WTC11 (cell line): Measurements from ENCODE around the gene ZNF18. TPM values are rescaled to one million over a fixed set of nuclear protein-coding genes. Genes with fewer than 3 reads are reported as not detected.

Experiments used
- ATAC-seq: fragments of 200-7000 bp; cut with Tn5 transposase; 2 replicates; pipeline ENCODE4 v1.10.0; 2021; ENCODE audit warnings: mild to moderate bottlenecking, moderate library complexity
- CTCF ChIA-PET: fragments of 300-600 bp; sonication (Branson Sonifier 250); formaldehyde crosslinking; loops from one replicate; lab custom pipeline; 2021; ENCODE audit warnings: antibody characterized with exemption; lab: Charles Lee
- POLR2A ChIA-PET: fragments of 350-600 bp; sonication (Branson Sonifier 250); formaldehyde crosslinking; loops from one replicate; lab custom pipeline; 2021; ENCODE audit warnings: antibody characterized with exemption; lab: Charles Lee
- DNase-seq: peaks from one replicate; pipeline ENCODE4 v3.0.0; 2021; ENCODE audit warnings: low spot score
- H3K27ac Mint-ChIP-seq: 2 replicates; pipeline ENCODE4 v1.8.0; 2021; ENCODE audit warnings: mixed read lengths
- H3K27me3 Mint-ChIP-seq: 2 replicates; pipeline ENCODE4 v1.8.0; 2021; ENCODE audit warnings: low read depth, mild to moderate bottlenecking, moderate library complexity, mixed read lengths
- H3K36me3 Mint-ChIP-seq: 2 replicates; pipeline ENCODE4 v1.8.0; 2021; ENCODE audit warnings: mixed read lengths
- H3K4me1 Mint-ChIP-seq: 2 replicates; pipeline ENCODE4 v1.8.0; 2022; ENCODE audit warnings: mixed read lengths
- H3K4me3 Mint-ChIP-seq: 2 replicates; pipeline ENCODE4 v1.8.0; 2021; ENCODE audit warnings: mild to moderate bottlenecking, moderate library complexity, mixed read lengths
- H3K9me3 Mint-ChIP-seq: 2 replicates; pipeline ENCODE4 v1.8.0; 2021; ENCODE audit warnings: mixed read lengths
- AFF4 ChIP-seq: sonication (generic); formaldehyde crosslinking; IDR thresholded peaks from 2 replicates; pipeline ENCODE4 v1.8.1; 2023; ENCODE audit warnings: mild to moderate bottlenecking, missing genetic modification reagents, borderline replicate concordance
- ARID4B ChIP-seq: sonication (generic); formaldehyde crosslinking; IDR thresholded peaks from 2 replicates; pipeline ENCODE4 v1.8.0; 2023; ENCODE audit warnings: missing genetic modification reagents, mild to moderate bottlenecking, borderline replicate concordance
- CREB1 ChIP-seq: sonication (generic); formaldehyde crosslinking; IDR thresholded peaks from 2 replicates; pipeline ENCODE4 v1.8.0; 2023; ENCODE audit warnings: mild to moderate bottlenecking, missing genetic modification reagents
- E2F1 ChIP-seq: sonication (generic); formaldehyde crosslinking; IDR thresholded peaks from 2 replicates; pipeline ENCODE4 v1.8.0; 2022; ENCODE audit warnings: mild to moderate bottlenecking, missing genetic modification reagents
- EMX1 ChIP-seq: fragments of 250-450 bp; sonication (Bioruptor Pico); IDR thresholded peaks from 2 replicates; pipeline ENCODE4 v1.8.0; 2021; ENCODE audit warnings: mild to moderate bottlenecking
- ERG ChIP-seq: fragments of 250-450 bp; sonication (Bioruptor Pico); IDR thresholded peaks from 2 replicates; pipeline ENCODE4 v1.8.0; 2021; ENCODE audit warnings: mild to moderate bottlenecking
- FOXJ3 ChIP-seq: sonication (generic); formaldehyde crosslinking; IDR thresholded peaks from 2 replicates; pipeline ENCODE4 v1.9.0; 2021; ENCODE audit warnings: missing genetic modification reagents, mild to moderate bottlenecking, borderline replicate concordance
- FOXP4 ChIP-seq: sonication (generic); formaldehyde crosslinking; IDR thresholded peaks from 2 replicates; pipeline ENCODE4 v1.8.0; 2022; ENCODE audit warnings: mild to moderate bottlenecking, missing genetic modification reagents
- GABPB1 ChIP-seq: sonication (generic); formaldehyde crosslinking; IDR thresholded peaks from 2 replicates; pipeline ENCODE4 v1.8.1; 2023; ENCODE audit warnings: mild to moderate bottlenecking, missing genetic modification reagents
- GTF2I ChIP-seq: fragments of 250-450 bp; sonication (Bioruptor Pico); conservative IDR thresholded peaks from 2 replicates; pipeline ENCODE4 v1.4.0; 2021; ENCODE audit warnings: mild to moderate bottlenecking
- MAX ChIP-seq: sonication (generic); formaldehyde crosslinking; IDR thresholded peaks from 2 replicates; pipeline ENCODE4 v1.8.0; 2022; ENCODE audit warnings: mild to moderate bottlenecking, missing genetic modification reagents
- TEAD1 ChIP-seq: sonication (generic); formaldehyde crosslinking; IDR thresholded peaks from 2 replicates; pipeline ENCODE4 v1.8.0; 2022; ENCODE audit warnings: mild to moderate bottlenecking, missing genetic modification reagents
- TEAD4 ChIP-seq: sonication (generic); formaldehyde crosslinking; IDR thresholded peaks from 2 replicates; pipeline ENCODE4 v1.8.0; 2022; ENCODE audit warnings: mild to moderate bottlenecking, missing genetic modification reagents
- TP53 ChIP-seq: sonication (generic); formaldehyde crosslinking; IDR thresholded peaks from 2 replicates; pipeline ENCODE4 v1.8.1; 2023; ENCODE audit warnings: mild to moderate bottlenecking, missing genetic modification reagents
- USF2 ChIP-seq: sonication (generic); formaldehyde crosslinking; IDR thresholded peaks from 2 replicates; pipeline ENCODE4 v1.8.1; 2023; ENCODE audit warnings: mild to moderate bottlenecking, missing genetic modification reagents, moderate library complexity
- ZBTB21 ChIP-seq: sonication (generic); formaldehyde crosslinking; IDR thresholded peaks from 2 replicates; pipeline ENCODE4 v1.8.1; 2023; ENCODE audit warnings: mild to moderate bottlenecking, missing genetic modification reagents, borderline replicate concordance
- ZMAT4 ChIP-seq: fragments of 250-450 bp; sonication (Bioruptor Pico); IDR thresholded peaks from 2 replicates; pipeline ENCODE4 v1.9.0; 2021; ENCODE audit warnings: mild to moderate bottlenecking
- ZNF219 ChIP-seq: sonication (generic); formaldehyde crosslinking; IDR thresholded peaks from 2 replicates; pipeline ENCODE4 v1.8.0; 2023; ENCODE audit warnings: missing genetic modification reagents, mild to moderate bottlenecking, borderline replicate concordance
- ZNF281 ChIP-seq: sonication (generic); formaldehyde crosslinking; IDR thresholded peaks from 2 replicates; pipeline ENCODE4 v1.8.0; 2023; ENCODE audit warnings: mild to moderate bottlenecking, missing genetic modification reagents
- total RNA-seq: library from RNA; stranded (reverse); gene quantifications from 3 replicates; pipeline ENCODE4 v1.2.3, GENCODE V29; 2021

The ZNF18 gene
- total RNA-seq, 1 experiment from 2014 or later = 13.3 TPM

- TF ChIP-seq AFF4 (CRISPR knock-in tag) (no peak), TP53 (CRISPR knock-in tag) (no peak), TEAD4 (CRISPR knock-in tag) (no peak), TEAD1 (CRISPR knock-in tag) (no peak), ZBTB21 (CRISPR knock-in tag) (no peak), CREB1 (CRISPR knock-in tag) (no peak), USF2 (CRISPR knock-in tag) (no peak), ZMAT4 (CRISPR knock-in tag) (no peak)
Measured at GRCh38 chr17:11948789-11949188, 48.5 kb downstream of the ZNF18 start (continued).

- peaks cover 5% of the 10 kb centered on the region for H3K4me1 Mint-ChIP-seq
- H3K27me3 Mint-ChIP-seq = no peaks in the 10 kb centered on the region
- H3K36me3 Mint-ChIP-seq = no peaks in the 10 kb centered on the region
- ChIA-PET POLR2A (interaction anchor here (0.5 kb wide), 1 partner anchor 13 kb away, joined by 3 read pairs; no protein-coding TSS in a partner anchor), CTCF (interaction anchor here (1.4 kb wide), 1 partner anchor 8 kb away, joined by 3 read pairs; no protein-coding TSS in a partner anchor)
- H3K9me3 Mint-ChIP-seq = peaks cover 6% of the 10 kb centered on the region; the same call in 1 of the 2 replicates
- ATAC-seq (no peak), DNase-seq (no peak)
- no peak overlapping the region for H3K4me3 Mint-ChIP-seq
- H3K27ac Mint-ChIP-seq = no peak overlapping the region
- no peak for TF ChIP-seq MAX
- TF ChIP-seq FOXP4 (CRISPR knock-in tag) = no peak
- TF ChIP-seq FOXJ3 = no peak
- TF ChIP-seq ERG (CRISPR knock-in tag) = no peak
- no peak for TF ChIP-seq ARID4B (CRISPR knock-in tag)
- TF ChIP-seq ZNF281 (CRISPR knock-in tag) = no peak
- TF ChIP-seq GABPB1 = no peak
- TF ChIP-seq EMX1 = no peak
- no peak for TF ChIP-seq E2F1 (CRISPR knock-in tag)
- TF ChIP-seq GTF2I (CRISPR knock-in tag) = no peak
- no peak for TF ChIP-seq ZNF219 (CRISPR knock-in tag)
Measured at GRCh38 chr17:11944587-11944986, 52.7 kb downstream of the ZNF18 start.
